ENCODE data around the gene CADPS.

DNA sequence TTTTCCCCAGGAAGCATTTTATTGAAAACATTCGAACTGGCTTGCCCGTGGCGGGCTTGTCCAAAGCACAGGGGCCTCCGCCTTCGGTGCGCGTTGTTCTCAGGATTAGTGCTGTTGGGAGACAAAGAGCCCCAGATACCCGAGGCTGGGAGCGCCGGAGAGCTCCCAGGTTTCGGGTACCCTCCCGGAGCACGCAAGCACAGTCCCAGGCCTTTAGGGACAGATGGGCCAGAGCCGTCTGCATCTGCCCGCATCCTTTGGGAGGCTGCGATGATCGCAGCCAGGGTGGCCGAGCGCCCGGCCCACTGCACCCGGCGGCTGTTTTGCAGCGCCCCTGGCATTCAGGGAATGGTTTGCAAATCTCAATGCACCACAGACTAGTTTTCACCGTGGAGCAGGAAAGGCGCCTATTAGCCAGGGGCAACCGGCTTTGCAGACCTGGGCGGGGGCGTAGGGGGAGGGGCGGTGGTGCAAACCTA, 496.9 kb downstream of the CADPS start:
- TF ChIP-seq SIN3A (IDR thresholded peaks at IDR 0.05; ENCODE audit: borderline replicate concordance, insufficient read depth, low read length) (no peak), POLR2AphosphoS5 (IDR thresholded peaks at IDR 0.05; ENCODE audit: low read depth, low read length) (no peak), TAF1 (IDR thresholded peaks at IDR 0.05; ENCODE audit: borderline replicate concordance, insufficient read depth, low read length) (no peak), FOXP2 (optimal IDR thresholded peaks at IDR 0.05; ENCODE audit: borderline replicate concordance, extremely low read depth, extremely low read length, insufficient read depth) (no peak)
- TF ChIP-seq, protein P1, sequence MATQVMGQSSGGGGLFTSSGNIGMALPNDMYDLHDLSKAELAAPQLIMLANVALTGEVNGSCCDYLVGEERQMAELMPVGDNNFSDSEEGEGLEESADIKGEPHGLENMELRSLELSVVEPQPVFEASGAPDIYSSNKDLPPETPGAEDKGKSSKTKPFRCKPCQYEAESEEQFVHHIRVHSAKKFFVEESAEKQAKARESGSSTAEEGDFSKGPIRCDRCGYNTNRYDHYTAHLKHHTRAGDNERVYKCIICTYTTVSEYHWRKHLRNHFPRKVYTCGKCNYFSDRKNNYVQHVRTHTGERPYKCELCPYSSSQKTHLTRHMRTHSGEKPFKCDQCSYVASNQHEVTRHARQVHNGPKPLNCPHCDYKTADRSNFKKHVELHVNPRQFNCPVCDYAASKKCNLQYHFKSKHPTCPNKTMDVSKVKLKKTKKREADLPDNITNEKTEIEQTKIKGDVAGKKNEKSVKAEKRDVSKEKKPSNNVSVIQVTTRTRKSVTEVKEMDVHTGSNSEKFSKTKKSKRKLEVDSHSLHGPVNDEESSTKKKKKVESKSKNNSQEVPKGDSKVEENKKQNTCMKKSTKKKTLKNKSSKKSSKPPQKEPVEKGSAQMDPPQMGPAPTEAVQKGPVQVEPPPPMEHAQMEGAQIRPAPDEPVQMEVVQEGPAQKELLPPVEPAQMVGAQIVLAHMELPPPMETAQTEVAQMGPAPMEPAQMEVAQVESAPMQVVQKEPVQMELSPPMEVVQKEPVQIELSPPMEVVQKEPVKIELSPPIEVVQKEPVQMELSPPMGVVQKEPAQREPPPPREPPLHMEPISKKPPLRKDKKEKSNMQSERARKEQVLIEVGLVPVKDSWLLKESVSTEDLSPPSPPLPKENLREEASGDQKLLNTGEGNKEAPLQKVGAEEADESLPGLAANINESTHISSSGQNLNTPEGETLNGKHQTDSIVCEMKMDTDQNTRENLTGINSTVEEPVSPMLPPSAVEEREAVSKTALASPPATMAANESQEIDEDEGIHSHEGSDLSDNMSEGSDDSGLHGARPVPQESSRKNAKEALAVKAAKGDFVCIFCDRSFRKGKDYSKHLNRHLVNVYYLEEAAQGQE (IDR thresholded peaks at IDR 0.05; ENCODE audit: insufficient read depth in 1 of 2, low read depth in 2 of 2, low read length in 2 of 2): no peak

All from PFSK-1 (cell line).